Neural cell (in vitro differentiated cells): Measurements from ENCODE around the gene CRYBB2. TPM values are rescaled to one million over a fixed set of nuclear protein-coding genes. Genes with fewer than 3 reads are reported as not detected.

Source experiments
- H2AFZ ChIP-seq: fragments of 200-600, 300-800 bp; sonication (generic), shearing (Covaris generic); 2 replicates; pipeline ENCODE4 v1.6.0; 2014; ENCODE audit warnings: low read depth, mild to moderate bottlenecking, antibody characterized with exemption, low read length, moderate library complexity
- H3F3A ChIP-seq: fragments of 200-600 bp; shearing (Covaris generic); 2 replicates; pipeline ENCODE4 v1.6.1; 2016; ENCODE audit warnings: mild to moderate bottlenecking, moderate library complexity, mixed read lengths, antibody characterized with exemption, low read length; ENCODE audit not compliant: insufficient read depth, poor library complexity, severe bottlenecking
- H3K27ac ChIP-seq: fragments of 200-600, 300-800 bp; sonication (generic), shearing (Covaris generic); 2 replicates; pipeline ENCODE4 v1.5.1; 2014; ENCODE audit warnings: mild to moderate bottlenecking, low read length, moderate library complexity
- H3K27me3 ChIP-seq: fragments of 300-800, 200-600 bp; sonication (generic), shearing (Covaris generic); 2 replicates; pipeline ENCODE4 v1.6.0; 2014; ENCODE audit warnings: mild to moderate bottlenecking, low read depth, low read length, moderate library complexity; ENCODE audit not compliant: insufficient read depth
- H3K36me3 ChIP-seq: fragments of 300-800, 200-600 bp; sonication (generic), shearing (Covaris generic); 2 replicates; pipeline ENCODE4 v1.5.1; 2014; ENCODE audit warnings: mild to moderate bottlenecking, antibody characterized with exemption, low read length, moderate library complexity; ENCODE audit not compliant: insufficient read depth
- H3K4me2 ChIP-seq: fragments of 300-800, 200-600 bp; sonication (generic), shearing (Covaris generic); 2 replicates; pipeline ENCODE4 v1.6.0; 2014; ENCODE audit warnings: mild to moderate bottlenecking, low read length
- H3K4me3 ChIP-seq: fragments of 300-800, 200-600 bp; sonication (generic), shearing (Covaris generic); 2 replicates; pipeline ENCODE4 v1.5.1; 2014; ENCODE audit warnings: mild to moderate bottlenecking, low read length, moderate library complexity
- H3K79me2 ChIP-seq: fragments of 200-600 bp; shearing (Covaris generic); replicated peaks from 2 replicates; pipeline ENCODE4 v1.6.0; 2014; ENCODE audit warnings: mild to moderate bottlenecking, low read length, moderate library complexity; ENCODE audit not compliant: insufficient read depth
- H3K9ac ChIP-seq: fragments of 300-800, 200-600 bp; sonication (generic), shearing (Covaris generic); 2 replicates; pipeline ENCODE4 v1.6.1; 2016; ENCODE audit warnings: mild to moderate bottlenecking, low read length, mixed read lengths
- H3K9me2 ChIP-seq: fragments of 200-600 bp; shearing (Covaris generic); 2 replicates; pipeline ENCODE4 v1.6.1; 2016; ENCODE audit warnings: mild to moderate bottlenecking, low read length, mixed read lengths; ENCODE audit not compliant: insufficient read depth
- H3K9me3 ChIP-seq: fragments of 200-600, 300-800 bp; sonication (generic), shearing (Covaris generic); 2 replicates; pipeline ENCODE4 v1.6.1; 2016; ENCODE audit warnings: mild to moderate bottlenecking, mixed run types, low read length, moderate library complexity, mixed read lengths
- H4K20me1 ChIP-seq: fragments of 200-600 bp; shearing (Covaris generic); 2 replicates; pipeline ENCODE4 v1.6.1; 2016; ENCODE audit warnings: mild to moderate bottlenecking, mixed run types; ENCODE audit not compliant: insufficient read depth
- EP300 ChIP-seq: fragments of 450-650 bp; conservative IDR thresholded peaks from 2 replicates; pipeline ENCODE4 v1.6.1; 2014; ENCODE audit warnings: antibody characterized with exemption, mild to moderate bottlenecking, moderate library complexity; ENCODE audit not compliant: poor library complexity, severe bottlenecking
- EZH2 ChIP-seq: fragments of 200-600, 300-800 bp; shearing (Covaris generic), sonication (generic); IDR thresholded peaks from 2 replicates; pipeline ENCODE4 v1.6.1; 2014; ENCODE audit warnings: antibody characterized with exemption, low read length, borderline replicate concordance, mild to moderate bottlenecking; ENCODE audit not compliant: insufficient read depth, poor library complexity, severe bottlenecking
- MXI1 ChIP-seq: fragments of 450-650 bp; conservative IDR thresholded peaks from 2 replicates; pipeline ENCODE4 v1.6.1; 2014; ENCODE audit warnings: antibody characterized with exemption, mild to moderate bottlenecking; ENCODE audit not compliant: poor library complexity, severe bottlenecking
- POLR2AphosphoS5 ChIP-seq: IDR thresholded peaks from 2 replicates; pipeline ENCODE4 v1.6.1; 2012
- RAD21 ChIP-seq: fragments of 450-650 bp; conservative IDR thresholded peaks from 2 replicates; pipeline ENCODE4 v1.6.1; 2014; ENCODE audit warnings: antibody characterized with exemption, mild to moderate bottlenecking, moderate library complexity
- SMC3 ChIP-seq: fragments of 450-650 bp; conservative IDR thresholded peaks from 2 replicates; pipeline ENCODE4 v1.6.1; 2014; ENCODE audit warnings: antibody characterized with exemption, mild to moderate bottlenecking, moderate library complexity; ENCODE audit not compliant: poor library complexity
- TAF1 ChIP-seq: IDR thresholded peaks from 2 replicates; pipeline ENCODE4 v1.6.1; 2012; ENCODE audit warnings: low read depth
- polyA plus RNA-seq: library from polyadenylated mRNA; depleted of rRNA; stranded (reverse); fragments of >200 nt; gene quantifications from 2 replicates; pipeline ENCODE4 v1.2.3, GENCODE V29; 2014
- TF ChIP-seq, protein P1 (sequence below): IDR thresholded peaks from 2 replicates; pipeline ENCODE4 v1.6.1; 2012; ENCODE audit warnings: borderline replicate concordance
- TF ChIP-seq, protein P2 (sequence below): fragments of 450-650 bp; IDR thresholded peaks from 2 replicates; pipeline ENCODE4 v1.5.1; 2014; ENCODE audit warnings: antibody characterized with exemption, mild to moderate bottlenecking, moderate library complexity; ENCODE audit not compliant: poor library complexity, severe bottlenecking

The CRYBB2 gene
- polyA plus RNA-seq, 1 donor from 2014 or later, result not detected

DNA sequence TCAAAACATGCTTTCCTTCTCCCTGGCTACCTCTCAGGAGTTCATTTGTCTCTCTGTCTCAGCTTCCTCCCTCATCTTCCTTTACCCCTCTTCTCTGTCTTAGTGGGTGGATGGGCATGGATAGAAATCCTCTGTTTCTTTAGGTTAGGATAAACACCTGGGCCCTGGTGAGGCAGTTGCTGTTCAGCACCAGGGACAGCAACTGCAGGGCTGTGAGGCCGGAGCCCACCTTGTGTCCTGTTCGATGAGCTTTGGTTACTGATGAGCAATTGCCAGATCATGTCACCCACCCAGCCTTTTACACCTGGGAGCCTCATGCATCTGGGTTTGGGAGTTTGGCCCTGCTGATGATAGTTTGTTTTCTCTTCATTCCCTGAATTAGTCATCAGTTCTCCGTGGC lies 25.9 kb upstream of the CRYBB2 start:
- Histone ChIP-seq H2AFZ (no peak overlapping the region), H3K9me2 (no peaks in the 10 kb centered on the region), H3F3A (no peaks in the 10 kb centered on the region), H3K9me3 (no peaks in the 10 kb centered on the region), H4K20me1 (no peaks in the 10 kb centered on the region), H3K27me3 (no peaks in the 10 kb centered on the region), H3K4me2 (no peak overlapping the region), H3K79me2 (no peaks in the 10 kb centered on the region), H3K36me3 (no peaks in the 10 kb centered on the region), H3K27ac (no peak overlapping the region), H3K9ac (no peak overlapping the region), H3K4me3 (no peak overlapping the region)
- no peak for TF ChIP-seq SMC3
- TF ChIP-seq, protein P1, sequence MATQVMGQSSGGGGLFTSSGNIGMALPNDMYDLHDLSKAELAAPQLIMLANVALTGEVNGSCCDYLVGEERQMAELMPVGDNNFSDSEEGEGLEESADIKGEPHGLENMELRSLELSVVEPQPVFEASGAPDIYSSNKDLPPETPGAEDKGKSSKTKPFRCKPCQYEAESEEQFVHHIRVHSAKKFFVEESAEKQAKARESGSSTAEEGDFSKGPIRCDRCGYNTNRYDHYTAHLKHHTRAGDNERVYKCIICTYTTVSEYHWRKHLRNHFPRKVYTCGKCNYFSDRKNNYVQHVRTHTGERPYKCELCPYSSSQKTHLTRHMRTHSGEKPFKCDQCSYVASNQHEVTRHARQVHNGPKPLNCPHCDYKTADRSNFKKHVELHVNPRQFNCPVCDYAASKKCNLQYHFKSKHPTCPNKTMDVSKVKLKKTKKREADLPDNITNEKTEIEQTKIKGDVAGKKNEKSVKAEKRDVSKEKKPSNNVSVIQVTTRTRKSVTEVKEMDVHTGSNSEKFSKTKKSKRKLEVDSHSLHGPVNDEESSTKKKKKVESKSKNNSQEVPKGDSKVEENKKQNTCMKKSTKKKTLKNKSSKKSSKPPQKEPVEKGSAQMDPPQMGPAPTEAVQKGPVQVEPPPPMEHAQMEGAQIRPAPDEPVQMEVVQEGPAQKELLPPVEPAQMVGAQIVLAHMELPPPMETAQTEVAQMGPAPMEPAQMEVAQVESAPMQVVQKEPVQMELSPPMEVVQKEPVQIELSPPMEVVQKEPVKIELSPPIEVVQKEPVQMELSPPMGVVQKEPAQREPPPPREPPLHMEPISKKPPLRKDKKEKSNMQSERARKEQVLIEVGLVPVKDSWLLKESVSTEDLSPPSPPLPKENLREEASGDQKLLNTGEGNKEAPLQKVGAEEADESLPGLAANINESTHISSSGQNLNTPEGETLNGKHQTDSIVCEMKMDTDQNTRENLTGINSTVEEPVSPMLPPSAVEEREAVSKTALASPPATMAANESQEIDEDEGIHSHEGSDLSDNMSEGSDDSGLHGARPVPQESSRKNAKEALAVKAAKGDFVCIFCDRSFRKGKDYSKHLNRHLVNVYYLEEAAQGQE, result peak; percentile 29

DNA sequence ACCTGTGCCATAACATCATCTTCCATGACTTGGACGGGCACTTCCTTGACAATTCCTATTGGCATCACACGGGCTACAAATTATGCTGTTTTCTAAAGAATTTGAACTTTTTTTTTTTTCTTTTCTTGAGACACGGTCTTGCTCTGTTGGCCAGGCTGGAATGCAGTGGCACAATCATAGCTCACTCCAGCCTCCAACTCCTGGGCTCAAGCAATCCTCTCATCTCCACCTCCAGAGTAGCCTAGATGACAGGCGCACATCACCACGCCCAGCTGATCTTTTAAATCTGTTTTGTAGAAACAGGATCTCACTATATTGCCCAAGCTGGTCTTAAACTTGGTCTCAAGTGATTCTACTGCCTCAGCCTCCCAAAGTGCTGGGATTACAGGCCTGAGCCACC lies 23.1 kb upstream of the CRYBB2 start:
- Histone ChIP-seq H3K4me3 (no peak overlapping the region), H4K20me1 (no peaks in the 10 kb centered on the region), H3K9me2 (no peaks in the 10 kb centered on the region), H3K27ac (no peak overlapping the region), H3K27me3 (no peaks in the 10 kb centered on the region), H3K4me2 (no peak overlapping the region), H2AFZ (no peak overlapping the region), H3K79me2 (no peaks in the 10 kb centered on the region), H3K9ac (no peak overlapping the region), H3K36me3 (no peaks in the 10 kb centered on the region), H3K9me3 (no peaks in the 10 kb centered on the region), H3F3A (no peaks in the 10 kb centered on the region)
- TF ChIP-seq MXI1 (no peak), POLR2AphosphoS5 (no peak), EZH2 (no peak), RAD21 (no peak)
- TF ChIP-seq, protein P2, sequence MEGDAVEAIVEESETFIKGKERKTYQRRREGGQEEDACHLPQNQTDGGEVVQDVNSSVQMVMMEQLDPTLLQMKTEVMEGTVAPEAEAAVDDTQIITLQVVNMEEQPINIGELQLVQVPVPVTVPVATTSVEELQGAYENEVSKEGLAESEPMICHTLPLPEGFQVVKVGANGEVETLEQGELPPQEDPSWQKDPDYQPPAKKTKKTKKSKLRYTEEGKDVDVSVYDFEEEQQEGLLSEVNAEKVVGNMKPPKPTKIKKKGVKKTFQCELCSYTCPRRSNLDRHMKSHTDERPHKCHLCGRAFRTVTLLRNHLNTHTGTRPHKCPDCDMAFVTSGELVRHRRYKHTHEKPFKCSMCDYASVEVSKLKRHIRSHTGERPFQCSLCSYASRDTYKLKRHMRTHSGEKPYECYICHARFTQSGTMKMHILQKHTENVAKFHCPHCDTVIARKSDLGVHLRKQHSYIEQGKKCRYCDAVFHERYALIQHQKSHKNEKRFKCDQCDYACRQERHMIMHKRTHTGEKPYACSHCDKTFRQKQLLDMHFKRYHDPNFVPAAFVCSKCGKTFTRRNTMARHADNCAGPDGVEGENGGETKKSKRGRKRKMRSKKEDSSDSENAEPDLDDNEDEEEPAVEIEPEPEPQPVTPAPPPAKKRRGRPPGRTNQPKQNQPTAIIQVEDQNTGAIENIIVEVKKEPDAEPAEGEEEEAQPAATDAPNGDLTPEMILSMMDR, result no peak

DNA sequence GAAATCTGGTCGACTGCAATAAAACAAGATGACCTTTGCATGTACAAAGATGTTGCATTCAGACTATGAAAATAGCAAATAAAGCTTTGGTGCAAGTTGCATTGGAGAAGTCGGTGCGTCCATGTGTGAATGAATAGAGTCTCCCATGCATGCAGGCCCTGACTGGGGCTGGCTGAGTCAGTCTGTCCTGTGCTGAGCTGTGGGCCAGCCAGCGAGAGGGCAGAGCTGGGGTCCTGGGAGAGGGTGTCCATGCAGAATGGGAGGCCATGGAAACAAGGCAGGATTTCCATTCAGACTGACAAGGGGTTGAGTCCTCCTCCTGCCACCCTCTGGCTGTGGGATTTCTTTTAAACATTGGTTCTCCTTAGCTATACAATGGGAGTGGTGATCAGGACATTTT lies 22.1 kb upstream of the CRYBB2 start:
- Histone ChIP-seq H3K4me2 (no peak overlapping the region), H3K36me3 (no peaks in the 10 kb centered on the region), H3K9me3 (no peaks in the 10 kb centered on the region), H3F3A (no peaks in the 10 kb centered on the region), H3K27ac (no peak overlapping the region), H3K27me3 (no peaks in the 10 kb centered on the region), H3K9me2 (no peaks in the 10 kb centered on the region), H3K9ac (no peak overlapping the region), H2AFZ (no peak overlapping the region), H4K20me1 (no peaks in the 10 kb centered on the region), H3K79me2 (no peaks in the 10 kb centered on the region), H3K4me3 (no peak overlapping the region)
- TF ChIP-seq EP300 (no peak), TAF1 (no peak), POLR2AphosphoS5 (no peak)
- TF ChIP-seq, protein P2, result no peak
